HL-60/S4 treated with retinoic acid at 250 ng/mL for 4 days and 3 days (cell line): ENCODE measurements around the gene ADAM12.

ENCODE experiments used
- in situ Hi-C: fragments of 300-500 bp; cut with MboI; formaldehyde crosslinking; loops from 2 replicates; pipeline ENCODE4 v1.7.0; 2022; ENCODE audit warnings: low sequenced_read_pairs

Gene ADAM12, protein sequence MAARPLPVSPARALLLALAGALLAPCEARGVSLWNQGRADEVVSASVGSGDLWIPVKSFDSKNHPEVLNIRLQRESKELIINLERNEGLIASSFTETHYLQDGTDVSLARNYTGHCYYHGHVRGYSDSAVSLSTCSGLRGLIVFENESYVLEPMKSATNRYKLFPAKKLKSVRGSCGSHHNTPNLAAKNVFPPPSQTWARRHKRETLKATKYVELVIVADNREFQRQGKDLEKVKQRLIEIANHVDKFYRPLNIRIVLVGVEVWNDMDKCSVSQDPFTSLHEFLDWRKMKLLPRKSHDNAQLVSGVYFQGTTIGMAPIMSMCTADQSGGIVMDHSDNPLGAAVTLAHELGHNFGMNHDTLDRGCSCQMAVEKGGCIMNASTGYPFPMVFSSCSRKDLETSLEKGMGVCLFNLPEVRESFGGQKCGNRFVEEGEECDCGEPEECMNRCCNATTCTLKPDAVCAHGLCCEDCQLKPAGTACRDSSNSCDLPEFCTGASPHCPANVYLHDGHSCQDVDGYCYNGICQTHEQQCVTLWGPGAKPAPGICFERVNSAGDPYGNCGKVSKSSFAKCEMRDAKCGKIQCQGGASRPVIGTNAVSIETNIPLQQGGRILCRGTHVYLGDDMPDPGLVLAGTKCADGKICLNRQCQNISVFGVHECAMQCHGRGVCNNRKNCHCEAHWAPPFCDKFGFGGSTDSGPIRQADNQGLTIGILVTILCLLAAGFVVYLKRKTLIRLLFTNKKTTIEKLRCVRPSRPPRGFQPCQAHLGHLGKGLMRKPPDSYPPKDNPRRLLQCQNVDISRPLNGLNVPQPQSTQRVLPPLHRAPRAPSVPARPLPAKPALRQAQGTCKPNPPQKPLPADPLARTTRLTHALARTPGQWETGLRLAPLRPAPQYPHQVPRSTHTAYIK

GRCh38 chr10:126387931-126388911 is at the start of gene ADAM12:
TSS of gene ADAM12 (minus strand) at chr10:126388477. CDS start at chr10:126388145, 332 bp downstream.
- in situ Hi-C loops, result no loop called here

GRCh38 chr10:126437635-126438406 is 49.5 kb upstream of the ADAM12 start:
- in situ Hi-C loops, result no loop called here

DNA sequence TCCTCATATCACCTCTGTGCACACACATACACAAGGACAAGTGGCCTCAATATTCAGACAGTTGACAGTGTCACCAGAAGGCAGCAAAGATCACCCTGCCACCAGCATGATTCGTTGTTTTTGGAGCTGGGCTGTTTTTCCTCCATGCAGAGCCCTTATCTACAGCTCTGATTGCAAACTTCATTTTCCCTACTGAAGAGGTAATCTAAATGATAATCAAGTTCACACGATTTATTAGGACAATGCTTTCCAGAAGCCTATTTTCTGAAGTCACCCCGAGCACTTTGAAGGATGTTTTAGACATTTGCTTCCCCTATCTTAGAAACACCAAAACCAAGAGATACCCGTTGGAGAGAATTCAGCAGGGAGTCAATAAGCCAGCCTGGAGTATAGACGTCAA is 46.0 kb upstream of the ADAM12 start:
- in situ Hi-C loops, result no loop called here

DNA sequence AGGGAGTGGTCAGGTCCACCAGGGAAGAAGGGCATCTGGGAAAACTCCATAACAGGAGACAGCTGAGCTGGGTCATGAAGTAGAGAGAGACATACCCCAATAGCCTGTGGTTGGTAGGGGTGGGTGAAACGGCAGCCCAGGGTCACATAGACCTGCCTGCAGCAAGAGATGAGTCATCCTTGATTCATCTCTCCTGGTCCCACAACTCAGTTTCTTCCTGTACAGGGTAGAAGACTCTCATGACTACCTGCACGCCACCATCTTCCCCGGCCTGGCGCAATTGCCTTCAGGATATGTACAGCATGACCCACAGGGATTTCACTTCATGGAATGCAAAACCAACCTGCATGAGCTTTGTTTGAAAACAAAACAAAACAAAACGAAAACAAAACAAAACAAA is 45.1 kb upstream of the ADAM12 start:
- in situ Hi-C loops, result no loop called here

DNA sequence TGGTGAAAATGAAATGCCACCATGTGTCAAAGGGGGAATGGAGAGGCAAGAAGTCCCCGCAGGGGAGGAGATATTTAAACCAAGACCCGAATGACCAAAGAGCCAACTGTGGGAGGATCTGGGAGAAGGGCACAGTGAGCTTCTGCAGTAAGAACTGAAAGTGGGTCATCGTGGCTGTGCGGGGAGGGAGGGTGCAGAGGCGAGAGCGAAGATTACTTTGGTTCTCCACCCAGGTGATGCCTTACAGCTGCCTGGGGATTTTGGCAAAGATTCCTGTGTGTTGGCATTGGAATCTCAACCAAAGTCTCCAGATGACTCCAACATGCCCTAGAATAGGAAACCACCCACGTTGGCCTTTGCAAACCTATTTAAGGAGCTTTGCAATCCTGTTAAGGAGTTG is 44.2 kb upstream of the ADAM12 start:
- in situ Hi-C loops, result no loop called here

- in situ Hi-C loops, result no loop called here
Measured at GRCh38 chr10:126431816-126432215, 43.5 kb upstream of the ADAM12 start.

GRCh38 chr10:126430512-126430911 is 42.2 kb upstream of the ADAM12 start:
- in situ Hi-C loops, result no loop called here

DNA sequence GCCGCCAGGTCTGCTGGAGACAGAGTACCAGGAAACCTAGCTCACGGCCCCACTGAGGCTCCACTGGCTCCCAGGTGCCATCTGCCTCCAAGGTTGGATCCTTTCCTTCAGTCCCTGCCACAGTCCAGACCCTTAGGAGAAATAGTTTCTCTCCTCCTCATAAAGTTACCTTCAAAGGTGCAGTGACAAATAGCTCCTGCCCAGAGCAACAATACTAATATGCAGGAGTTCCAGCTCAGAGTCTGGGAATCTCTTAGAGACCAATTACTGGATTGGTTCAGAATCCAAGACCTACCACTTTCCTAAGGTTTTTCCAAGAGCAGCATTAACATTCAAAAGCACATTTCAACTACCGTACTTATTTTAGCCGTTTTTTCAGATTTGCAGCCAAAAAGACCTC is 41.0 kb upstream of the ADAM12 start:
- in situ Hi-C loops, result no loop called here

- in situ Hi-C loops, result no loop called here
Measured at GRCh38 chr10:126425489-126426065, 37.3 kb upstream of the ADAM12 start.

- in situ Hi-C loops, result no loop called here
Measured at GRCh38 chr10:126425032-126425431, 36.8 kb upstream of the ADAM12 start.

GRCh38 chr10:126423732-126424491 is 35.6 kb upstream of the ADAM12 start:
- in situ Hi-C loops, result no loop called here

GRCh38 chr10:126422567-126422966 is 34.3 kb upstream of the ADAM12 start:
- in situ Hi-C loops, result no loop called here

- in situ Hi-C loops, result no loop called here
Measured at GRCh38 chr10:126421756-126422256, 33.5 kb upstream of the ADAM12 start.

DNA sequence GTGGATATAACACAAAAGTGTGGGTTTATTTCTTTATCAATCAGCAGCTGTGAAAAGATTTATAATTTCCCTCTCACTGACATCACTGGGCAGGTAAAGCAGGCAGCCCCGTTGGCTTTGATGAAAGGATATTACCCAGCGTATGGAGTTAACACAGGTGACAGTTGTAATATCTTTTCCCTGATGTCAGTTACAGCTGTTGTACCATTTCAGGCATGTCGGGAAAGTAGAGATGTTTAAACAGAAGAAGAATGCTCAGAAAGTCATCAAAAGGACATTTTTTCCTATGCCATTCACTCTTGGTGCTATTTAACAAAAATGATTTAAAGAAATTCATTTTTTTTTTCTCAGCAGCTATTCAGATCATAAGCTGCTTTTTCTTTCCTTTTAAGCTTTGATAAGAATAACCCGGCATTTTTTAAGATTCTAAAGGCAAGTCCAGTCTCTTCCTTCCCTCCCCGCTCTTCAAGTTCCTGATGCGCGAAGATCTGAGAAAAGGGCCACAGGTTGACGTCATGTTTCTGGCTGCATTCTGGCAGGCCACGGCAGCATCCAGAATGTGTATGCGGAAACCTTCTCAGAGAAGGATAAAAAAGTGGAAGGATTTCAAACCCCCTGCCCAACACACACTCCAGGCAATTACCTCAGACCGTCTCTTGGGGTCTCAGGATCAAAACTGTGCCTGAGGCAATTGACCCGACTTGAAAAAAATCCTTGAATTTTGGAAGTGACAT is 32.5 kb upstream of the ADAM12 start:
- in situ Hi-C loops, result no loop called here

DNA sequence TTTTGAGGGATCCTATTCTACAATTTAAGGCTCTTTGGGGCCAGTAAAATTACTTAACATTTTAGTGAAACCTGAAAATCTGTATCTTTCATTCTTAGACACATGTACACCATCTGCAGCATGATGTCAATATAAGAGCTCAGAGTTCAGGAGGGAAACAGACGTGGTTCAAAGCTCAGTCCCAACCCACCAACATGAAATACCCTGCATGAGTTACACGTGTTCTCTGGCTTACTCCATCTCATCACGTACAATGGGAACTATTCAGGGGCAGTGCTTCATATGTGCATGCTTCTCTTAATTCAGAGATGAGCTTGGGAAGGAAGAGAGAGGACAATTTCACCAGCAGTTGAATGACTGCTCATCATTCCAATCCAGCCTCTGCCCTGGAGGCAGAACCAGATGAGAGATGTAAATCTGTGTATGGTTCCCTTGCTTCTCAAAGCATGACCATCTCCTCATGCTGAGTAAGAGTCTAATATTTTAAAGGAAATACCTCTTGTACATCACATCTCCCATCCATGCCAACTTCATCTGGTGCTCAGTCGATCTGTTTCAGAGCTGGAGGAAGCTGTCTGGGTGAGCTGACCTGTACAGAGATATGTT is 29.0 kb upstream of the ADAM12 start:
- in situ Hi-C loops, result no loop called here

DNA sequence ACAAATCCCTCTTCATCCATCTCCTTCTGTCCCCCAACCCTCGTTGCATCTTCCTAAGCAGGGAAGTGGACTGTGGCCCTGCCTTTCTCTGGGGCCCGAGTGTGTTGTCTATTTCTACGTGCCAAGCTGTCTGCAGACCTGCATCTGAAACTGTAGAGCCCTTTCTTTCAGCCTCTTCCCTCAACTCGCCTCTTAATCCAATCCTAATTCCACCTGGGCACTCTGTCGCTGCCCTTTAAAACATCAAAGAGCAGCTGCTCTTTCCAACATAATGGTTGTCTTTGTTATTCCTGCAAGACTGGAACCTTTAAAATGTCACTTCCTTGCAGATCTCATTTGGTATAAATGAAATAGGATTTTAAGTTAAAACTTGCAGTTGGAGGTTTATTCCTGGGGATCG is 21.5 kb upstream of the ADAM12 start:
- in situ Hi-C loops, result no loop called here

- in situ Hi-C loops, result no loop called here
Measured at GRCh38 chr10:126408953-126409641, 20.8 kb upstream of the ADAM12 start.
